ENCODE results near the gene DACH1. TPM values are rescaled to one million over a fixed set of nuclear protein-coding genes. Genes with fewer than 3 reads are reported as not detected.

The DACH1 gene
- total RNA-seq, 1 experiment from 2014 or later: 0.11 TPM

DNA sequence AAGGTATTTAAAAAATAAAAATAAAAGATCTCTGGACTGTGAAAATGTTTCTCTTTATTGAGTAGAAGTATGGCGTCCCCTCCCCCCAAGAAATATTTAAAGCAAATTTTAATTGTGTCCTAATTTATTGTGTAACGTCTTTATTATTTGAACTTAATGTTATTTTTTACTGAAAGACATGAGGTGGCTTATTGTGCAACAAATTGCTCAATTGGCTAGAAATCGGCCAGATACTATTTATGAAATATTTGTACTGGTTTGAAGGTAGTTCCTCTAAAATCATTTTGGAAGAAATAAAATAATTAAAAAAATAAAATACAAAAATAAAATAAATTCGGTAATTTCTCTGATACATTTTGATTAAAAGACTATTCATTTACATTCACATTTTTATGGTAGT is 162.3 kb downstream of the DACH1 start:
- H3K4me3 ChIP-seq (ENCODE audit: low read depth, low read length, poor library complexity, severe bottlenecking): no peak overlapping the region
- TF ChIP-seq CTCF (conservative IDR thresholded peaks at IDR 0.05; ENCODE audit: low read depth, low read length): no peak
- no peak for TF ChIP-seq EZH2 (IDR thresholded peaks at IDR 0.05; ENCODE audit: borderline replicate concordance, low read depth, low read length, poor library complexity, severe bottlenecking)
- H3K36me3 ChIP-seq (ENCODE audit: insufficient read depth, low read length, poor library complexity, severe bottlenecking): no peaks in the 10 kb centered on the region
- H3K27me3 ChIP-seq (replicated peaks; ENCODE audit: insufficient read depth, low read depth, low read length, poor library complexity): no peaks in the 10 kb centered on the region
- no peak overlapping the region for H3K27ac ChIP-seq (ENCODE audit: low read depth, low read length, poor library complexity, severe bottlenecking)
- ChIA-PET CTCF (no interaction called here), POLR2A (ENCODE audit: low non-redundant PET) (no interaction called here)
- DNase-seq (ENCODE audit: low spot score): no peak
- no TSS peak for BruUV-seq (replicated peaks)
- H3K9me3 ChIP-seq (ENCODE audit: low read depth, low read length, poor library complexity, severe bottlenecking): no peaks in the 10 kb centered on the region
- H3K4me1 ChIP-seq (ENCODE audit: insufficient read depth, low read length, poor library complexity, severe bottlenecking): no peaks in the 10 kb centered on the region
- intact Hi-C loops (cut with micrococcal nuclease; ENCODE audit: unreplicated experiment): no loop called here

GRCh38 chr13:71703138-71703537 is 163.9 kb downstream of the DACH1 start:
- intact Hi-C loops (cut with micrococcal nuclease; ENCODE audit: unreplicated experiment): no loop called here
- Histone ChIP-seq H3K9me3 (ENCODE audit: low read depth, low read length, poor library complexity, severe bottlenecking) (no peaks in the 10 kb centered on the region), H3K4me1 (ENCODE audit: insufficient read depth, low read length, poor library complexity, severe bottlenecking) (no peaks in the 10 kb centered on the region), H3K27ac (ENCODE audit: low read depth, low read length, poor library complexity, severe bottlenecking) (no peak overlapping the region), H3K4me3 (ENCODE audit: low read depth, low read length, poor library complexity, severe bottlenecking) (no peak overlapping the region), H3K27me3 (replicated peaks; ENCODE audit: insufficient read depth, low read depth, low read length, poor library complexity) (no peaks in the 10 kb centered on the region), H3K36me3 (ENCODE audit: insufficient read depth, low read length, poor library complexity, severe bottlenecking) (no peaks in the 10 kb centered on the region)
- CTCF ChIA-PET: no interaction called here
- TF ChIP-seq EZH2 (IDR thresholded peaks at IDR 0.05; ENCODE audit: borderline replicate concordance, low read depth, low read length, poor library complexity, severe bottlenecking): no peak
- TF ChIP-seq CTCF (conservative IDR thresholded peaks at IDR 0.05; ENCODE audit: low read depth, low read length): no peak
- DNase-seq (ENCODE audit: low spot score): no peak
- POLR2A ChIA-PET (ENCODE audit: low non-redundant PET): no interaction called here
- no TSS peak for BruUV-seq (replicated peaks)

DNA sequence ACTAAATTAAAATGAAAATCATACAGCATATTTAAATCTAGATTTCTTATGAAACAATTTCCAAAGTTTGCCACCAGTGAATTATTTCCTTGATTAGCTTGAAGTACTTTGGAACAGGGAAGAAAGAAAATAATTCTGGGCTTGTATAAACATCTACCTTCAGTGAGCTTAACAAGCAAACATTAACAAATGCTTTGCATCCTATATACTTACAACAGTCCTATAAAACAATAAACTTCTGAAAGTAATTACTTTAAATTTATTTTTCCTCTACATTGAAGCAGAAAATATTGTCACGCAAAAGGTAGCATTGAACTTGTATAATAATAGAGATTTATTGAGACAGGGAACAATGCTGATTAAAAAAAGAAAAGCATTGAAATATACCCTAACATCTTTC is 164.8 kb downstream of the DACH1 start:
- H3K4me1 ChIP-seq (ENCODE audit: insufficient read depth, low read length, poor library complexity, severe bottlenecking): no peaks in the 10 kb centered on the region
- H3K27ac ChIP-seq (ENCODE audit: low read depth, low read length, poor library complexity, severe bottlenecking): no peak overlapping the region
- H3K9me3 ChIP-seq (ENCODE audit: low read depth, low read length, poor library complexity, severe bottlenecking): no peaks in the 10 kb centered on the region
- H3K4me3 ChIP-seq (ENCODE audit: low read depth, low read length, poor library complexity, severe bottlenecking): no peak overlapping the region
- TF ChIP-seq CTCF (conservative IDR thresholded peaks at IDR 0.05; ENCODE audit: low read depth, low read length): no peak
- no peak for TF ChIP-seq EZH2 (IDR thresholded peaks at IDR 0.05; ENCODE audit: borderline replicate concordance, low read depth, low read length, poor library complexity, severe bottlenecking)
- POLR2A ChIA-PET (ENCODE audit: low non-redundant PET): no interaction called here
- intact Hi-C loops (cut with micrococcal nuclease; ENCODE audit: unreplicated experiment): no loop called here
- no peaks in the 10 kb centered on the region for H3K27me3 ChIP-seq (replicated peaks; ENCODE audit: insufficient read depth, low read depth, low read length, poor library complexity)
- no TSS peak for BruUV-seq (replicated peaks)
- H3K36me3 ChIP-seq (ENCODE audit: insufficient read depth, low read length, poor library complexity, severe bottlenecking): no peaks in the 10 kb centered on the region
- DNase-seq (ENCODE audit: low spot score): no peak
- CTCF ChIA-PET: no interaction called here
